Hepatocyte (in vitro differentiated cells): ENCODE results near the gene FNDC1.
A peak's percentile ranks its signal among the peaks of the same experiment; 100 is the strongest.

Source experiments
- EZH2 ChIP-seq: fragments of 200-600 bp; sonication (generic); IDR thresholded peaks from 2 replicates; pipeline ENCODE4 v1.6.1; 2016; ENCODE audit warnings: antibody characterized with exemption, mild to moderate bottlenecking, borderline replicate concordance
- EZH2phosphoT487 ChIP-seq: fragments of 200-600 bp; sonication (generic); IDR thresholded peaks from one replicate; pipeline ENCODE4 v1.6.1; 2018; ENCODE audit warnings: antibody characterized with exemption, mild to moderate bottlenecking, low read depth, moderate library complexity; ENCODE audit not compliant: unreplicated experiment, severe bottlenecking
- TF ChIP-seq, protein P1 (sequence below): fragments of 200-600 bp; sonication (generic); IDR thresholded peaks from 2 replicates; pipeline ENCODE4 v1.5.1; 2016; ENCODE audit warnings: antibody characterized with exemption, mild to moderate bottlenecking; ENCODE audit not compliant: poor library complexity

GRCh38 chr6:159125014-159125609 is 44.1 kb upstream of the FNDC1 start:
- TF ChIP-seq, protein P1, sequence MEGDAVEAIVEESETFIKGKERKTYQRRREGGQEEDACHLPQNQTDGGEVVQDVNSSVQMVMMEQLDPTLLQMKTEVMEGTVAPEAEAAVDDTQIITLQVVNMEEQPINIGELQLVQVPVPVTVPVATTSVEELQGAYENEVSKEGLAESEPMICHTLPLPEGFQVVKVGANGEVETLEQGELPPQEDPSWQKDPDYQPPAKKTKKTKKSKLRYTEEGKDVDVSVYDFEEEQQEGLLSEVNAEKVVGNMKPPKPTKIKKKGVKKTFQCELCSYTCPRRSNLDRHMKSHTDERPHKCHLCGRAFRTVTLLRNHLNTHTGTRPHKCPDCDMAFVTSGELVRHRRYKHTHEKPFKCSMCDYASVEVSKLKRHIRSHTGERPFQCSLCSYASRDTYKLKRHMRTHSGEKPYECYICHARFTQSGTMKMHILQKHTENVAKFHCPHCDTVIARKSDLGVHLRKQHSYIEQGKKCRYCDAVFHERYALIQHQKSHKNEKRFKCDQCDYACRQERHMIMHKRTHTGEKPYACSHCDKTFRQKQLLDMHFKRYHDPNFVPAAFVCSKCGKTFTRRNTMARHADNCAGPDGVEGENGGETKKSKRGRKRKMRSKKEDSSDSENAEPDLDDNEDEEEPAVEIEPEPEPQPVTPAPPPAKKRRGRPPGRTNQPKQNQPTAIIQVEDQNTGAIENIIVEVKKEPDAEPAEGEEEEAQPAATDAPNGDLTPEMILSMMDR: peak; percentile 20
- TF ChIP-seq EZH2phosphoT487 (no peak), EZH2 (no peak)
